NB4 (cell line): ENCODE data around the gene KRT75.

Experiments used
- MYC ChIP-seq: IDR thresholded peaks from 2 replicates; pipeline ENCODE4 v1.6.1; 2011; ENCODE audit warnings: low read depth, low read length
- POLR2A ChIP-seq: IDR thresholded peaks from 2 replicates; pipeline ENCODE4 v1.6.1; 2011; ENCODE audit warnings: mild to moderate bottlenecking; ENCODE audit not compliant: insufficient read length; ENCODE audit errors: extremely low read depth
- TF ChIP-seq, protein P1 (sequence below): IDR thresholded peaks from one replicate; pipeline ENCODE4 v1.5.1; 2012; ENCODE audit warnings: low read depth, low read length
- TF ChIP-seq, protein P2 (sequence below): IDR thresholded peaks from 2 replicates; pipeline ENCODE4 v1.6.1; 2011; ENCODE audit warnings: low read depth, low read length

DNA sequence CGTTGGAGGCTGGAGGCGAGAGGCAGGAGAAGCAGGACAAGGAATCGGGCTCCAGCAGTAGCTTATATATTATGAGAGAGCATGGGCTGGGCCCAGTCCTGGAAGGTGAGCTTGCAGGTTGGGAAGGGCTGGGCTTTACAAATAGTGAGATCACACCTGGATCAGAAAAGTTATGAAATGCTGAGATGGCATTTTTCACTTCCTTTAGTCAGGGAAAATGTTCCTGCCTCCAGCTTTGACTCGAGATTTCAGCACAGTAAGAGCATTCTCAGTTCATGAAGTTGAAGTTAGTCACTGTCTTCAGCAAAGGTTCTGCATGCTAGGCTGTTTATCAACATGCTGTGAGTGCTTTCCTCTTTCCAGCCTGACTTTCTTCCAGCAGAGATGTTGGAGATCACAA, 39.6 kb upstream of the KRT75 start, which contains the start of gene KRT6C:
- TF ChIP-seq, protein P1, sequence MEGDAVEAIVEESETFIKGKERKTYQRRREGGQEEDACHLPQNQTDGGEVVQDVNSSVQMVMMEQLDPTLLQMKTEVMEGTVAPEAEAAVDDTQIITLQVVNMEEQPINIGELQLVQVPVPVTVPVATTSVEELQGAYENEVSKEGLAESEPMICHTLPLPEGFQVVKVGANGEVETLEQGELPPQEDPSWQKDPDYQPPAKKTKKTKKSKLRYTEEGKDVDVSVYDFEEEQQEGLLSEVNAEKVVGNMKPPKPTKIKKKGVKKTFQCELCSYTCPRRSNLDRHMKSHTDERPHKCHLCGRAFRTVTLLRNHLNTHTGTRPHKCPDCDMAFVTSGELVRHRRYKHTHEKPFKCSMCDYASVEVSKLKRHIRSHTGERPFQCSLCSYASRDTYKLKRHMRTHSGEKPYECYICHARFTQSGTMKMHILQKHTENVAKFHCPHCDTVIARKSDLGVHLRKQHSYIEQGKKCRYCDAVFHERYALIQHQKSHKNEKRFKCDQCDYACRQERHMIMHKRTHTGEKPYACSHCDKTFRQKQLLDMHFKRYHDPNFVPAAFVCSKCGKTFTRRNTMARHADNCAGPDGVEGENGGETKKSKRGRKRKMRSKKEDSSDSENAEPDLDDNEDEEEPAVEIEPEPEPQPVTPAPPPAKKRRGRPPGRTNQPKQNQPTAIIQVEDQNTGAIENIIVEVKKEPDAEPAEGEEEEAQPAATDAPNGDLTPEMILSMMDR: no peak
- no peak for TF ChIP-seq POLR2A
- TF ChIP-seq MYC: no peak
- TF ChIP-seq, protein P2, sequence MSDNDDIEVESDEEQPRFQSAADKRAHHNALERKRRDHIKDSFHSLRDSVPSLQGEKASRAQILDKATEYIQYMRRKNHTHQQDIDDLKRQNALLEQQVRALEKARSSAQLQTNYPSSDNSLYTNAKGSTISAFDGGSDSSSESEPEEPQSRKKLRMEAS: no peak
